ENCODE measurements around the gene ZNF664. TPM values are rescaled to one million over a fixed set of nuclear protein-coding genes. Genes with fewer than 3 reads are reported as not detected.

Gene ZNF664
- total and polyA plus RNA-seq, 2 of the 8 experiments (the other 6 are each of a cell fraction or from before 2014, with no cell fraction given) = 22.8 to 51.4 TPM

GRCh38 chr12:124040737-124041136, 67.7 kb downstream of the ZNF664 start:
- H3K18ac ChIP-seq (ENCODE audit: extremely low read depth, low read length) = no peak overlapping the region
- no peak overlapping the region for H2AFZ ChIP-seq (ENCODE audit: low read length)
- no peak overlapping the region for H2BK120ac ChIP-seq (replicated peaks; ENCODE audit: low read depth, low read length)
- H3K27ac ChIP-seq (ENCODE audit: low read depth, low read length) = no peak overlapping the region
- H2BK15ac ChIP-seq (ENCODE audit: low read length) = no peak overlapping the region
- H2BK5ac ChIP-seq (ENCODE audit: low read depth, low read length) = no peak overlapping the region
- FAIRE-seq (no peak), DNase-seq (ENCODE audit: low read depth in 1 of 2, low spot score in 2 of 2) (no peak)
- H4K8ac ChIP-seq (ENCODE audit: extremely low read depth, insufficient read depth, low read length) = no peak overlapping the region
- H4K20me1 ChIP-seq (replicated peaks in 1 of 2; ENCODE audit: control insufficient read depth in 1 of 2, insufficient read depth in 2 of 2, low read length in 2 of 2) = no peaks in the 10 kb centered on the region
- H3K23me2 ChIP-seq (ENCODE audit: low read depth, low read length) = no peaks in the 10 kb centered on the region
- ChIA-PET CTCF (ENCODE audit: partially characterized antibody) (interaction anchor here (1.0 to 1.9 kb wide), 10 partner anchors 9 to 720 kb away, joined by 3 to 14 read pairs (median 4); no protein-coding TSS in a partner anchor), POLR2A (ENCODE audit: partially characterized antibody) (no interaction called here)
- no peaks in the 10 kb centered on the region for H3K9me3 ChIP-seq (ENCODE audit: insufficient read depth in 2 of 2, low read depth in 1 of 2, low read length in 1 of 2)
- no peaks in the 10 kb centered on the region for H3K27me3 ChIP-seq (replicated peaks in 1 of 4; ENCODE audit: control insufficient read depth in 3 of 4, extremely low read depth in 1 of 4, insufficient read depth in 3 of 4, low read length in 3 of 4)
- no peak overlapping the region for H2BK12ac ChIP-seq (ENCODE audit: low read depth, low read length)
- H4K5ac ChIP-seq (ENCODE audit: insufficient read length, low read depth, low read length) = no peak overlapping the region
- no peak overlapping the region for H3K4me3 ChIP-seq (ENCODE audit: extremely low read depth in 1 of 4, insufficient read depth in 2 of 4, low read depth in 3 of 4, low read length in 4 of 4)
- no peak overlapping the region for H3K9ac ChIP-seq (replicated peaks in 1 of 4; ENCODE audit: extremely low read depth in 1 of 4, low read depth in 3 of 4, low read length in 3 of 4)
- H3K4me2 ChIP-seq (ENCODE audit: insufficient read depth in 1 of 2, low read depth in 2 of 2, low read length in 2 of 2) = no peak overlapping the region
- H3K56ac ChIP-seq (replicated peaks; ENCODE audit: insufficient read length, low read depth, low read length) = no peak overlapping the region
- H2AK5ac ChIP-seq (ENCODE audit: low read depth, low read length) = no peak overlapping the region
- peaks cover 0 to 7% (median 0%) of the 10 kb centered on the region in 4 experiments; a peak in 3 of 7 replicates for H3K4me1 ChIP-seq (replicated peaks in 1 of 4; ENCODE audit: control insufficient read depth in 3 of 4, insufficient read depth in 4 of 4, low read length in 3 of 4)
- H3K79me2 ChIP-seq (ENCODE audit: control insufficient read depth in 1 of 2, insufficient read depth in 2 of 2, low read length in 2 of 2) = no peaks in the 10 kb centered on the region
- no peak overlapping the region for H3K23ac ChIP-seq (ENCODE audit: insufficient read length)
- no peak overlapping the region for H2BK20ac ChIP-seq (ENCODE audit: low read length)
- H4K91ac ChIP-seq (replicated peaks; ENCODE audit: insufficient read length, low read length) = no peak overlapping the region
- H3K14ac ChIP-seq (ENCODE audit: insufficient read length) = no peak overlapping the region
- TF ChIP-seq NANOG (IDR thresholded peaks at IDR 0.05; ENCODE audit: insufficient read depth, low read depth, low read length, poor library complexity, severe bottlenecking) (no peak), ATF2 (IDR thresholded peaks at IDR 0.05; ENCODE audit: low read length) (no peak), ATF3 (IDR thresholded peaks at IDR 0.05; ENCODE audit: insufficient read depth, low read depth, low read length) (no peak), CBX8 (IDR thresholded peaks at IDR 0.05; ENCODE audit: borderline replicate concordance, low read depth, low read length) (no peak), TEAD4 (IDR thresholded peaks at IDR 0.05; ENCODE audit: low read depth, low read length) (no peak)
- no peaks in the 10 kb centered on the region for H3K36me3 ChIP-seq (ENCODE audit: control insufficient read depth in 2 of 4, insufficient read depth in 4 of 4, low read length in 3 of 4)
- no peak overlapping the region for H3K4ac ChIP-seq (replicated peaks; ENCODE audit: insufficient read length, low read depth, low read length)
- 98% methylated on average over 2 of the region's 2 CpGs; no CpG with 5 or more reads in 1 of the 2 experiments for WGBS, 2 experiments (ENCODE audit: extremely low coverage in 1 of 2, insufficient coverage in 1 of 2, insufficient read length in 1 of 2, insufficient replicate concordance in 2 of 2, low coverage in 1 of 2, low lambda C conversion rate in 2 of 2, missing lambda C conversion rate in 1 of 2)
- H3K79me1 ChIP-seq (ENCODE audit: low read depth, low read length) = no peaks in the 10 kb centered on the region
